SK-N-SH (cell line): ENCODE results near the gene MVB12A. TPM values are rescaled to one million over a fixed set of nuclear protein-coding genes. Genes with fewer than 3 reads are reported as not detected.

Source experiments
- CTCF ChIA-PET: fragments of 300-600, 350-600 bp; formaldehyde crosslinking; extraction: SDS; loops from one replicate; lab custom pipeline; 2021; lab: Yijun Ruan, JAX
- POLR2A ChIA-PET: fragments of 350-600 bp; sonication (Branson Sonifier 250); formaldehyde crosslinking; extraction: SDS; loops from one replicate; lab custom pipeline; 2020; ENCODE audit warnings: antibody characterized with exemption, inconsistent platforms; lab: Yijun Ruan, JAX
- DNase-seq: peaks from one replicate; pipeline ENCODE4 v3.0.0; 2012
- H2AFZ ChIP-seq: fragments of 200-600 bp; sonication (generic); 2 replicates; pipeline ENCODE4 v1.8.1; 2016; ENCODE audit warnings: antibody characterized with exemption, mild to moderate bottlenecking, low read depth
- H3F3A ChIP-seq: fragments of 200-600 bp; sonication (generic); replicated peaks from 2 replicates; pipeline ENCODE3; 2016; ENCODE audit warnings: antibody characterized with exemption, mild to moderate bottlenecking; ENCODE audit not compliant: insufficient read depth
- H3K27ac ChIP-seq, 2 experiments: fragments of 200-500 bp in 1 of 2; fragments of 200-600 bp in 1 of 2; sonication (Bioruptor generic) in 1 of 2; sonication (generic), shearing (Covaris generic) in 1 of 2; 2 replicates each; pipeline versions ENCODE4 v1.5.1 to v1.6.1; 2014 to 2016; ENCODE audit warnings: low read depth in 2 of 2, inconsistent platforms in 1 of 2, low read length in 1 of 2, mild to moderate bottlenecking in 1 of 2, mixed read lengths in 1 of 2
- H3K27me3 ChIP-seq: fragments of 200-600 bp; sonication (generic), shearing (Covaris generic); 2 replicates; pipeline ENCODE4 v1.6.1; 2016; ENCODE audit warnings: mixed run types; ENCODE audit not compliant: insufficient read depth
- H3K36me3 ChIP-seq, 2 experiments: fragments of 200-500 bp in 1 of 2; fragments of 200-600 bp in 1 of 2; sonication (Bioruptor generic) in 1 of 2; sonication (generic) in 1 of 2; replicated peaks in 1 of 2; 2 replicates each; pipeline versions ENCODE3 to v1.5.1; 2014 to 2016; ENCODE audit warnings: low read length in 1 of 2, mild to moderate bottlenecking in 1 of 2; ENCODE audit not compliant: insufficient read depth in 2 of 2, control insufficient read depth in 1 of 2
- H3K4me1 ChIP-seq, 2 experiments: fragments of 200-500 bp in 1 of 2; fragments of 200-600 bp in 1 of 2; sonication (Bioruptor generic) in 1 of 2; sonication (generic), shearing (Covaris generic) in 1 of 2; 2 replicates each; pipeline versions ENCODE4 v1.5.1 to v1.6.1; 2014 to 2016; ENCODE audit warnings: low read depth in 1 of 2, low read length in 1 of 2, mixed run types in 1 of 2; ENCODE audit not compliant: insufficient read depth in 2 of 2, control insufficient read depth in 1 of 2
- H3K4me2 ChIP-seq: fragments of 200-600 bp; sonication (generic), shearing (Covaris generic); 2 replicates; pipeline ENCODE4 v1.6.1; 2017; ENCODE audit warnings: mixed run types
- H3K4me3 ChIP-seq, 2 experiments: fragments of 200-500 bp in 1 of 2; fragments of 200-600 bp in 1 of 2; sonication (Bioruptor generic) in 1 of 2; sonication (generic), shearing (Covaris generic) in 1 of 2; 2 replicates each; pipeline versions ENCODE4 v1.5.1 to v1.8.1; 2014 to 2016; ENCODE audit warnings: low read depth in 2 of 2, inconsistent platforms in 1 of 2, low read length in 1 of 2, mild to moderate bottlenecking in 1 of 2, mixed read lengths in 1 of 2, moderate library complexity in 1 of 2
- H3K79me2 ChIP-seq: fragments of 200-600 bp; sonication (generic); 2 replicates; pipeline ENCODE4 v1.8.1; 2017; ENCODE audit warnings: mild to moderate bottlenecking; ENCODE audit not compliant: insufficient read depth
- H3K9ac ChIP-seq: fragments of 200-600 bp; sonication (generic); 2 replicates; pipeline ENCODE4 v1.6.1; 2017; ENCODE audit warnings: mixed run types
- H3K9me2 ChIP-seq: fragments of 200-600 bp; sonication (generic); 2 replicates; pipeline ENCODE4 v1.6.1; 2017; ENCODE audit warnings: mixed run types
- H3K9me3 ChIP-seq: fragments of 200-600 bp; sonication (generic); 2 replicates; pipeline ENCODE4 v1.6.1; 2017; ENCODE audit warnings: mixed run types, mild to moderate bottlenecking, moderate library complexity
- H4K20me1 ChIP-seq: fragments of 200-600 bp; sonication (generic); 2 replicates; pipeline ENCODE4 v1.6.1; 2017; ENCODE audit warnings: mild to moderate bottlenecking, mixed run types; ENCODE audit not compliant: insufficient read depth
- CHD2 ChIP-seq: fragments of 150-350 bp; IDR thresholded peaks from 2 replicates; pipeline ENCODE4 v1.6.1; 2018; ENCODE audit warnings: low read length; ENCODE audit not compliant: partially characterized antibody
- CTCF ChIP-seq: fragments of 200-600 bp; sonication (generic); IDR thresholded peaks from 2 replicates; pipeline ENCODE4 v1.6.1; 2017; ENCODE audit warnings: antibody characterized with exemption, mild to moderate bottlenecking, moderate library complexity
- ELF1 ChIP-seq: IDR thresholded peaks from 2 replicates; pipeline ENCODE4 v1.4.0; 2012
- EZH2phosphoT487 ChIP-seq: fragments of 200-600 bp; sonication (generic); IDR thresholded peaks from 2 replicates; pipeline ENCODE4 v1.6.1; 2017; ENCODE audit warnings: low read depth, mixed run types, mild to moderate bottlenecking, antibody characterized with exemption, moderate library complexity, borderline replicate concordance
- FOXJ3 ChIP-seq: sonication (generic); formaldehyde crosslinking; IDR thresholded peaks from 2 replicates; pipeline ENCODE4 v1.5.1; 2020; ENCODE audit warnings: mild to moderate bottlenecking, missing genetic modification reagents
- JUND ChIP-seq: IDR thresholded peaks from 2 replicates; pipeline ENCODE4 v1.4.0; 2012
- MAX ChIP-seq: IDR thresholded peaks from 2 replicates; pipeline ENCODE4 v1.4.0; 2012; ENCODE audit warnings: low read depth
- MEF2A ChIP-seq: IDR thresholded peaks from 2 replicates; pipeline ENCODE4 v1.4.0; 2012; ENCODE audit warnings: low read depth, borderline replicate concordance
- PBX3 ChIP-seq: IDR thresholded peaks from 2 replicates; pipeline ENCODE4; 2012
- RAD21 ChIP-seq: IDR thresholded peaks from 2 replicates; pipeline ENCODE4 v1.6.1; 2012; ENCODE audit warnings: mild to moderate bottlenecking, low read length
- REST ChIP-seq: IDR thresholded peaks from 2 replicates; pipeline ENCODE4 v1.6.1; 2012; ENCODE audit warnings: mild to moderate bottlenecking, low read depth, low read length, moderate library complexity
- SIN3A ChIP-seq: IDR thresholded peaks from 2 replicates; pipeline ENCODE4 v1.6.1; 2012; ENCODE audit warnings: low read depth, mild to moderate bottlenecking, low read length, moderate library complexity, borderline replicate concordance
- SMC3 ChIP-seq: IDR thresholded peaks from 2 replicates; pipeline ENCODE4 v1.6.1; 2012; ENCODE audit warnings: low read depth, low read length, improper control_type of control experiment
- USF1 ChIP-seq: IDR thresholded peaks from 2 replicates; pipeline ENCODE4 v1.4.0; 2012; ENCODE audit warnings: low read depth, borderline replicate concordance
- YY1 ChIP-seq: IDR thresholded peaks from 2 replicates; pipeline ENCODE4 v1.4.0; 2012; ENCODE audit warnings: low read depth, mild to moderate bottlenecking
- WGBS: methylation state at CpG from one replicate; pipeline ENCODE4 v1.1.6; 2017; ENCODE audit warnings: low lambda C conversion rate; 5-methylcytosine and 5-hydroxymethylcytosine counted together
- polyA plus RNA-seq, 3 experiments: library from polyadenylated mRNA; depleted of rRNA; stranded (reverse); fragments of >200 nt; gene quantifications; 2 replicates each; pipeline ENCODE4 v1.2.3, GENCODE V29; 2012

The MVB12A gene
- polyA plus RNA-seq, 1 of the 3 experiments (the other 2 are of a cell fraction): 63.9 TPM

- Histone ChIP-seq H3K4me1 (no peaks in the 10 kb centered on the region; a peak in 1 of 4 replicates), H3K79me2 (no peaks in the 10 kb centered on the region), H3K36me3 (no peaks in the 10 kb centered on the region), H3K4me2 (no peak overlapping the region), H3K4me3 (no peak overlapping the region), H3K9ac (no peak overlapping the region)
- ChIA-PET POLR2A (no interaction called here), CTCF (interaction anchor here (1.0 to 2.9 kb wide), 4 partner anchors 10 to 44 kb away, joined by 3 to 11 read pairs (median 4); partner anchors contain the start of gene MVB12A)
- WGBS: 87% methylated on average over 11 of the region's 17 CpGs
- no peak for DNase-seq
- TF ChIP-seq CTCF (no peak), FOXJ3 (CRISPR knock-in tag) (no peak), SIN3A (no peak), USF1 (no peak), YY1 (no peak), JUND (no peak), RAD21 (no peak), REST (no peak), MEF2A (no peak), MAX (no peak), PBX3 (no peak), EZH2phosphoT487 (no peak), ELF1 (no peak), CHD2 (no peak), SMC3 (no peak)
- TF ChIP-seq, all 33 proteins: peak for 0
- no peaks in the 10 kb centered on the region for H3K9me2 ChIP-seq
- no peak overlapping the region for H2AFZ ChIP-seq
- no peak overlapping the region for H3K27ac ChIP-seq
- H3K9me3 ChIP-seq: no peaks in the 10 kb centered on the region
- H3K27me3 ChIP-seq: no peaks in the 10 kb centered on the region
- peaks cover 4% of the 10 kb centered on the region for H3F3A ChIP-seq
- H4K20me1 ChIP-seq: no peaks in the 10 kb centered on the region
Observed at GRCh38 chr19:17429641-17430113, 9.8 kb downstream of the MVB12A start.
